Glomerular endothelial cell (primary cell): ENCODE results near the gene NDC80. TPM values are rescaled to one million over a fixed set of nuclear protein-coding genes. Genes with fewer than 3 reads are reported as not detected.
"Not testable (repeated sequence)": the region's sequence is repeated elsewhere in the genome, so short reads cannot be mapped to it uniquely, and the experiment has no call there.

Experiments
- DNase-seq: peaks from one replicate; pipeline ENCODE4 v3.0.0-alpha.2; 2011; ENCODE audit warnings: low read depth, low spot score; ENCODE audit errors: extremely low read depth
- total RNA-seq: library from RNA; depleted of rRNA; stranded (reverse); fragments of >200 nt; gene quantifications from 2 replicates; pipeline ENCODE4 v1.2.3, GENCODE V29; 2015

Gene NDC80
- total RNA-seq, 1 donor from 2014 or later = 9.0 TPM

DNA sequence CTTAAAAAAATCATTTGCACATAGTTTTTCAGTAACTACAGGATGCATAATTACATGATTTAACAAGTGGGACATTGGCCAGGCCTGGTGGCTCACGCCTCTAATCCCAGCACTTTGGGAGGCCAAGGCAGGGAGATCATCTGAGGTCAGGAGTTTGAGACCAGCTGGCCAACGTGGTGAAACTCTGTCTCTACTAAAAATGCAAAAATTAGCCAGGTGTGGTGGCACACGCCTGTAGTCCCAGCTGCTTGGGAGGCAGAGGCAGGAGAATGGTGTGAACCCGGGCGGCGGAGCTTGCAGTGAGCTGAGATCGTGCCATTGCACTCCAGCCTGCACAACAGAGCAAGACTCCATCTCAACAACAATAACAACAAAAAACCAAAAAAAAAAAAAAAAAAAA, 90.9 kb downstream of the NDC80 start:
- DNase-seq = not testable (repeated sequence)

DNA sequence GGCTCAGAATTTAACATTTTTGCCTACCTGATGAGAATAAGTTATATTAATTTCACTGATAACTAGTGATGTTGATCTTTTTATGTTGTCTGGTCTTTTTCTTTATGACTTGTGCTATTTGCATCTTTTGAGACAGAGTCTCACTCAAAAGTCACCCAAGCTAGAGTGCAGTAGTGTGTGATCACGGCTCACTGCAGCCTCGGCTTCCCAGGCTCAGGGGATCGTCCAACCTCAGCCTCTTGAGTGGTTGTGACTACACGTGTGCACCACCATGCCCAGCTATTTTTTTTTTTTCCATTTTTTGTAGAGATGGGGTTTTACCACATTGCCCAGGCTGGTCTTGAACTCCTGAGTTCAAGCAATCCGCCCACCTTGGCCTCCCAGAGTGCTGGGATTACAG, 91.6 kb downstream of the NDC80 start:
- DNase-seq = no peak

Other genes with a start within 250 kb of the NDC80 start
- gene METTL4, start 52 bp upstream of the NDC80 start, total RNA-seq = 2.9 and 8.5 TPM in 2 replicates
- 24.8 and 34.5 TPM in 2 replicates for gene SMCHD1, start 84.2 kb downstream of the NDC80 start, total RNA-seq